ENCODE results near the gene U2SURP.

DNA sequence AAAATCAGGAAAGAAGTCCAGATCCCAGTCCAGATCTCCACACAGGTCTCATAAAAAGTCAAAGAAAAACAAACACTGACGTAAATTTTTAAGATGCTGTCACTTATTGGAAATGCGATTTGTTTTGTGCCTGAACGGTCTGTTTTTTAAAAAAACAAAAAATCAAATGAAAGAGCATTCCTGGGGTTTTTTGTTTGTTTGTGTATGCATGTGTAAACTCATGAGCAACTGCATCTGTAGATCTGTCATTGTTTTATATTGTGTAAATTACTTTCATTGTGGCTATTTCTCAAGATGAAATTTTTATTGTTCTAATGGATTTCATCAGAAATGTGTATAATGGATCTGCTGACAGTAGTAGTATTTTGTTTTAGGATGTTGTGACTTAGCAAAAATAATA is 55.0 kb downstream of the U2SURP start:
- no peak for TF ChIP-seq CTCF (IDR thresholded peaks at IDR 0.05)
- TF ChIP-seq POLR2AphosphoS5 (IDR thresholded peaks at IDR 0.05; ENCODE audit: insufficient read depth in 1 of 2, low read depth in 1 of 2): no peak
